ENCODE data around the gene ASS1.
A peak's percentile ranks its signal among the peaks of the same experiment; 100 is the strongest.

The ASS1 gene

DNA sequence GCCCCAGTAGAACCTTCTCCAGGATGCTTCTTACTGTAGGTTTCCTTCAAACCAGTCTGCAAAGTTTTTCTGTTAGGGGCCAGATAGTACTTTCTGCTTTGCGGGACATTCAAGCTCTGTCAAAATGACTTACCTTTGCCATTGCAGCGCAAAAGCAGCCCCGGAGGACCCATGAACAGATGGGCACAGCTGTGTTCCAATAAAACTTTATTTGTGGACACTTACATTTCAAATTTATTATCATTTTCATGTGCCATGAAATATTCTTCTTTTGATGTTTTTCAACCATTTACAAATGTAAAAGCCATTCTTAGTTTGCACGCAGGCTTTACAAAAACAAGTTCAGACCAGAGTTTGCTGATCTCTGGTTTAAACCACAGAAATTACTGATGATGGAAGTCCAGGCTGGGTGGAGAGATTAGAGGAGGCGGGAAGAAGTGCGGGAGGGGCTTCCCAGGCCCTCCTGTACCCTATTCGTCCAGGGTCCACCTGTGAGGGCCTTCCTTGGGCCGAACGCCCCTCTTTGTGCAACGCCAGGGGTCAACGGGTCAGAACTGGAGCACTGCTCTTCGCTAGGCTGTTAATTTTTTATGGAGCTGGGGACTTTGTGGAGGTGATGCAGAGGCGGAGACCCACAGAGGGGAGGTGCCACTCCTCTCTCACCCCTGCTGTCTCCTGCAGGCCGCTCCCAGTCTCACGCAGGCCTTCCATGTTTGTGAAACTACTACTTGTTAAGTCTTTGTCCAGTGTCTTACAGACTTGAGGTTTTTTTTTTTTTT, 7.6 kb upstream of the ASS1 start:
- DNase-seq, result no peak

DNA sequence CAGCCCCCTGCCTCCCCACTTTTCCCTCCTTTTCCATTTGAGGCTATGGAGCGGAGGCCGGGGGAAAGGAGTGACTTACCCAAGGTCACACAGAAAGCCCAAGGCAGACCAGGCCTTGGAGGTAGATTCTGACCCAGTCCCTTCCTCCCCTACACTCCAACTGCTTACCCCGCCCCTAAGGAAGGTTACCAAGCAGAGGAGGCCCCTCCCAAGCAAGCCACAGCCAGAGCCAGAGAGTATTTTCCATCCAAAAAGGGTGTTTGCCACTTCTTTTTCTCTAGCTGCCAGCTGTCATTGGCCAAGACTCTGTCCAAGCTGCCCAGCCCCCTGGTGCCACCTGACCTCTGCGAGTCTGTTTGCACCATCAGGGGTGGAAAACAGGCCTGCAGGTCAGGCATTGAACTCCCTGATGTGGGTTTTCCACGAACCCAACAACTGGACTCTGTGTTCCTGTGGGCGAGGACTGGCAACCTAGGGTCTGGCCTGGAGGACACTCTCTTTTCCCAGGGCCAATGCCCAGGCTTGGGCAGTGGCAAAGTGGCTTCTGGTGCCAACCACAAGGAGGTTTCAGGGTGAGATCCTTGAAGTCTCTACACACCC, 6.3 kb upstream of the ASS1 start:
- no peak for DNase-seq

DNA sequence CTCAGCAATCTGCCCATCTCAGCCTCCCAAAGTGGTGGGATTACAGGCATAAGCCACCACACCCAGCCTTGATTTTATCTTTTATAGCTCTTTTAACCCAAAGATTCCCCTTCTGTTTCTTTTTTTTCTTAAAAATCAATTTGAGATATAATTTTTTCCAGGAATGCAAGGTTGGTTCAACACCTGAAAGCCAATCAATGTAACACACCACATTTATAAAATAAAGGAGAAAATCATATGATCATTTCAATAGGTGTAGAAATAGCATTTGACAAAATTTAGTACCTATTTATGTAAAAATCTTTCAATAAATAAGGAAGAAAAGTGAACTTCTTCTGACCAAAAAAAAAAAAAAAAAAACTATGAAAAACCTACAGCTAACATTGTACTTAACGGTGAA, 3.7 kb upstream of the ASS1 start:
- no peak for DNase-seq

DNA sequence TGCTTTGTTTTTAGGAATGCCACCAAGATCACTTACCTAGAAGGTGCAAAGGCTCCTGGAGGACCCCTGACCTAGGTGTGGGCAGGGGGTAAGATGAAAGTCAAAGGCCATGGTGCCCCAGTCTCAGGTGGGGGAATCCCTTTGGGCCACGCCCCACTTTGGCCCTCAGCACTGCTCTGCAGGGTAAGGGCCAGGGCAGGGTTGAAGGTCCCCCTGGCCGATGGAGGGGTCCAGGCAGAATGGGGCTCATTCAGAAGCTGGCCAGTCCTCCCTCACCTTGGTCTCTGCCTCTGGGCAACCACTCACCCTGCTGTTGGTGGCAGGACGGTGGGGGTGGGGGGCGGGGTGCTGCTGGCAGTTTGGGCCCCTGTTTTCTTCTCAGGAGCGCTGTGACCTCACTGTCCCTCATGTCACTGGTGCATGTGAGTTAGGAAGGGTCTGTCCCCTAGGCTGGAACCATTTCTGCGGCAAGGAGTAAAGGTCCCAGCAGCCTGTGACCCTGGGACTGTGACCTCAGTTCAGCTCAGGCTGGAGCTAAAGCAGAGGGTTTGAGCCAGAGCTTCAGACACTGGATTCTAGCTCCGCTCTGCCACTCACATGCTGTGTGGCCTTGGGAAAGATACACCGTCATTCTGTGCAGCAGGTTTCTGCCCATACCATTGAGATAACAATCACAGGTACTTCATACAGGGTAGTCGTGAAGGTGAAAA, 1.9 kb upstream of the ASS1 start:
- no peak for DNase-seq

DNA sequence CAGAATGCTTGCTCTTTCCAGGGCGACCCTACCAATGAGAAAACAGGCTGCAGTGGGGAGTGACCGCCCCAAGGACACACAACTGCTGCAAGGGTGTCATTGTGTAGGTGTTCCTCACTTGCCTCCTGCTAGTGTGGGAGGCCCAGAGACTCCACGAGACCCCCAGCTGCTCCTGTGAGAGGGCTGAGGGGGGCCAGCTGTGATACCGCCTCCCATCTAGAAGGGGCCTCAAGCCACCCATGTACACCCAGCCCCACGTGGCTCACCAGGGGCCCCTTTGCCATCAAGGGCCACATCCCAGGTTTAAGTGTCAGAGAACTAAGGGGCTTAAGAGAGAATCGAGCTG, 1.3 kb upstream of the ASS1 start:
- DNase-seq, result no peak

DNA sequence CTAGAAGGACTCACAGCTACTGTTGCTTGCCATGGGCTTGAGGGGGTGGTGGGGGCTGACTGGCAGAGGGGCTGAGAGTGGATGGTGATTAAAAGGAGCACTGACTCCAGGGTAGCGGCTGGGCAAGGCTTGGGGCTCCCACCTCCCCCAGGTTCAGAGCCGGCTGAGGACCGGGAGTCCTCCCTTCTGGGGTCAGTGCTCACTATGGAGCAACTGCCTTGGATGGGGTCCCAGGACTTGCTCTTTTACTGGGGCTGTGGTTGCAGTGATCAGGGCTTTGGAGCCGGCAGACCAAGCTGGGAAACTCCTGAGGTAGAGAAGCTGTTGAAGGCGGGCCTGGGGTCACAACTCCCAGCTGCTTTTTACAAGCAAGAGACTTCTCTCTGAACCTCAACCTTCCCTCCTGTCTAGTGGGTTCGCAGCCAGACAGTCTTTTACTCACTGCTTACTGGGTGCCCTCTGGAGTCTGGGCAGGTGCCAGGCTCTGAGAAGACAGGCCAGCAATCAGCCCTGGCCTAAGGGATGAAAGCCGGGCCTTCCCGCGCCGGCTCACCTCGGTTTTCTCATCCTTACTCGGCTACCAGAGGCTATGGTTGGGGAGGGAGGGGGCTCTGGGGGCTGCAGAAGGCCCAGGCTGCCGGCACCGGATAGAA, 795 bp upstream of the ASS1 start:
- DNase-seq, result no peak

DNA sequence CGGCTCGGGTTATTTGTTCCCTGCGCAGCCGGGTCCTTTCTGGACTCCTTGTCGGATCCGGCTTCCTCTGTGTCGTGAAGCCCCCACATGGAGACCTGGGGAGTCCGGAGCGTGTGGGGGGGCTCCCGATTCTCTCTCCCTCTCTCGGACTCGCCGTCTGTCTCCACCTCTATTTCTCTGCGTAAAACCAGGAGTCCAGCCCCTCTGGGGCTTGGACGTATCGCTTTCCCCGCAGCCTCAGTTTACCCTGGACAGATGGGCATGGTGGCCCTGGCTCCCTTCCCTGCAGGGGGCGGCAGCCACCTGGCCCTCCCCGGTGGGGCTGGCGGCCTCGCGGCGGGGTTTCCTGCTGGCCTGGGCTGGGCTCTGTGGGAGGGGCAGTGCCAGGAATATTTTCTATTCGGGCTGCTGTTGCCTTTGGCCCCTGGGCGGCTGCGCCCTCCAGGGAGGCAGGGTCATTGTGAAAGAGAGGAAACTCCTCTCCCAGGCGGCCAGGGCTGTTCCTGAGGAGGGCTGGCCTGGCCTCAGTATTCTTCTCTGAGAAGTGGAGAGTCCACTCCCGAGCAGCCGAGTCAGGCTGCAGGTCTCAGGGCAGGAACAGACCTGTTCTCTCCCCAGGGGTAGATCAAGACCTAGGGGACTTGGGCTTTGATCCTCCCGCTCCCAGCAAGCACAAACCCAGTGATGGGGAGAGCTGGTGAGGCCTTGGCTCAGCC, 665 bp downstream of the ASS1 start:
- no peak for DNase-seq

DNA sequence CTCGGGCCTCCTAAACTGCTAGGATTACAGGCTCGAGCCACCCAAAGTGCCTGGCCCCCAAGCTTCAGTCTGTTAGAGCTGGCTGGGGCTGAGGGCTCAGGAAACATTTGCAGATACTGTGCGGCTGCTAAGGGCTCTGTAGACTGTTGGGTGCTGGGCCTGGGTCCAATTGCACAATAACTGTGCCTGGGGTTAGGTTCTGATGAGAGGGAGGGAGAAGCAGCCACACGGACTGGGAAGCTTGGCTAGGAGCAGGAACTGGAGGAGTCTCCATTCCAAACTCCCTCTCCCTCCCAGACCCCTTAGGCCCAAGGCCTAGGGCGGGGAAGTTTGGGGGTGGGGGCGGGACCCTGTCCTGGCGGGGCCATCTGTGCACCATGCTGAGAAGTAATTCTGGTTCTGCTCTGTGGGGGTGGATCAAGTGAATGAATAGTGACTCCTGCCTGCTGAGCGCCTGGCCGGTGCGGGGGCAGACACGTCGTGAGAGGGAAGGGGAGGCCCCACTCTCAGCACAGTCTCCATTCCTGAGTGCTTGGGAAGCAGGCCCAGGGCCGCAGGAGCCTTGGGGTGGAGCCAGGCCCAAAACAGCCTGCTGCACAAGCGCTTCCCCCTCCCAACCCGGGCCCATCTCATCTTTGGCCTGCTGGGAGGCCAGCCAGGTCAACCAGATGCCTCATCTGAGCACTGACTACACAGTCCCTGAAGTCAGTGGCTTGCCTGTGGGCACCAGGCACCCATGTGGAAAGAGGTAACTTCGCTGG, 1.5 kb downstream of the ASS1 start:
- DNase-seq, result no peak

DNA sequence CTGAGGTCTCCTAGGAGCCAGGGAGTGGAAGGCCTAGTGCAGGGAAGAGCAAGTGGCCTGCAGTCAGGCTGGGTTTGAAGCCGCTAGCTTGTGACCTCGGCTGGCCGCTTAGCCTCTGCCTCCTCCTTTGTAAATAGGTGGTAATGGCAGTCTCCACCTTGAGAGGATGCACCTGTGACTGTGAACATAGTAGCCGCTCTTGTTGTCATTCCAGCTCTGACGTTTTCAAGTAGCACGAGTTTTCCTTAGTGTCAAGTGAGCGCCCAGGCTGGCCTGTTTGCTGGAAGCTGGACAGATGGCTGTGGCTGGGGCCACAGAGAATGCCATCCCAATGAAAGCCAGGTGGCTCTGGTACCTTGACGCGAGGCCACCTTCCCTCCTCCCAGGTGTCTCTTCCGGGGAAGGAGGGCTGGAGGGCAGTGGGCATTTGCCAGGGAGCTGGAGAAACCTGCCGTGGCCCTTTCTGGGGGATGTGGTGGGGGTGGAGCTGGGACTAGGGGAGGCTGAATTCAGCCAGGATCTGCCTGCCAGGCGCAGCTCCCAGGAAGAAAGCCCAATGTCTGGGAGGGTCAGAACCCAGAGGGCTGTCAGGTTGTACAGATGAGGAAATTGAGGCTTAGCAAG, 2.5 kb downstream of the ASS1 start:
- no peak for DNase-seq

DNA sequence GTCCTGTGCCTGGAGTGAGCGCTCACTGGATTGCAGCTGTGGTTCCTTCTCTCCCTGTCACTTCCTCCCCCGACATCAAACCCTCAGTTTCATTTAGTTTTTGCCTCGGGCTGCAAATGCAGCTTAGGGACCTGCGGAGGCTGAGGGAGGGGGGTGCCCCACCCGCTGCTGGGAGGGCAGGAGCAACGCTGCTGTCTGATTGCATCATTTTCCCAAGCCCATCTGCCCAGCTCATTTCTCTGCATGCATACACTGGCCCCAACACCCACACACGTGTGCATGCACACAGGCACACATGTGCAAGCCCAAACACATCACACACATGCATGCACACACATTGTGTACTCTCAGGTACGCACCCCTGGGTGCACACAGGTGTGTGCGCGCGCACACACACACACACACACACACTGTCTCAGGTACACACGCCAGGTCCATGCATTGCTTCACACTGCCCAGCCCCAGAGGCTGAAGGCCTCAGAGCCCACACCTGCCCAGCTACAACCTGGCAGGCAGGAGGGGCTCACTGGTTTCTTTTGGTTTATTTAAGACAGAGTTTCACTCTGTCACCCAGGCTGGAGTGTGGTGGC, 3.4 kb downstream of the ASS1 start:
- DNase-seq, result no peak

DNA sequence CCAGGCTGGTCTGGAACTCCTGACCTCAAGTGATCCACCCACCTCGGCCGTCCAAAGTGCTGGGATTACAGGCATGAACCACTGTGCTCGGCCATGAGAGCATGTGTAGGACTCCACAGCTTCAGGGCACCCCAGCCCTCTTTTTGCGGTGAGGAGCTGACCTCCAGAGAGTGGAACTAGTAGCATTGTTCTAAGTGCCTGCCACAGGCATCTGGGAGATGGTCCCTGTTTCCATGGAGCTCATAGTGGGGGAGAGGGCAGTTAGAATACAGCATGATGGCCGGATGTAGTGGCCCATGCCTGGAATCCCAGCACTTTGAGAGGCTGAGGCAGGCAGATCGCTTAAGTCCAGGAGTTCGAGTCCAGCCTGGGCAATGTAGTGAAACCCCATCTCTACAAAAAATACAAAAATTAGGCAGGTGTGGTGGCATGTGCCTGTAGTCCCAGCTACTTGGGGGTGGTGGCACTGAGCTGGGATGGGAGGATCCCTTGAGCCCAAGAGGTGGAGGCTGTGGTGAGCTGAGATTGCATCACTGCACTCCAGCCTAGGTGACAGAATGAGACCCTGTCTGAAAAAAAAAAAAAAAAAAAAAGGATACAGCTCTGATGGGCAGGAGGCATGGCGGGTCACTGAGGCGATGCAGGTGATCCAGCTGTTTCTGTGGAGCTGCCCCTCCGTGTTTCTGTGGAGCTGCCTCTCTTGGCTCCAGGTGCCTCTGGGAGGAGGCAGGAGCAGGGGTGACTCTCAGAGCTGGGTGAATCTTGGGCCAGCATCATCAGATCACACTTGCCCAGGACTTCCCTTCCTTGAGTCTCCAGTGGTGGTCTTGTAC, 4.2 kb downstream of the ASS1 start:
- DNase-seq, result no peak

DNA sequence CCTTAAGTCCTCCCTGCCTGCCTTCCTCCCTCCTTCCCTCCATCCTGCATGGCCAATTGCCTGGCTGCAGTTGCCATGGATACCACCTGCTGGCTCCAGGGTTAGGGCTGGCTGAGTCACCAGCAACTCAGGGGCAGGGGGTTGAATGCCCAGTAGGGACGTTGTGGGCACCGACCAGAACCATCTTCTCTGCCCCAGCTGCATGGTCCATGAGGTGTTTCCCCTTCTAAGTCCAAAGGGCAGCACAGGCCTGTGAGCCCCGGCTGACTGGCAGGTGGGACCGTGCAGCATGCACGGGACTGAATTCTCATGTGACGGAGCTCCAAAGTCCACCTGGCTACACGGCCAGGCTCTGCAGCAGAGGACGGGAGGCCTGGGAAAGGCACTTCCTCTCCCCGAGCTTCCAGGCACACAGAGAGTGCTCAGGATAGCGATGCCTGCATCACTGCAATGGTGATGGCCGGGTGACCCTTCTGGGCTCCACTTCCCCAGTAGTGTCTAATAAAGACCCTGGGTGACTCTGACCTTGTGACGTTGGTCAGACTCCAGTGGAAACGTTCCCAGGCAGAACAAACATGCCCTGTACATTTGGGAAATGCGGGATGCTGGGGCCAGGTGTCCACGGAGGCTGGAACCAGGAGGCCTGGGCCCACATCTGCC, 5.7 kb downstream of the ASS1 start:
- no peak for DNase-seq

DNA sequence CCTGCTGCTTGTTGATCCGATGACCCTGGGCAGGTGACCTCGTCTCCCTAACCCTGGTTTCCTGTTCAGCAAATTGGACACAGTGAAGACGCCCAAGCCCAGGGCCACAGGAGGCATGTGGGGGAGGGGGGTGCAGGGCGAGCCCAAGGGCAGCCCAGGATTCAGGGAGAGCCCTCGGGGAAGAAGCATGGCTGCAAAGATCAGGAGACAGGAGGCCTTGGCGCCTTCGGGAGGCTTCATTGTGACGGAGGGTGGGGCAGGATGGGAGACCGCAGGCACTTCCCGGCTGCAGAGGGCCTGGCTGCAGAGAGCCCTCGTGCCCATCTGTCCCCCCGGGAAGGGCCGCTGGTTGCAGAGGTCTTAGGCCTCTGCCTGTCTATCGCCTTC, 6.2 kb downstream of the ASS1 start:
- DNase-seq, result no peak

DNA sequence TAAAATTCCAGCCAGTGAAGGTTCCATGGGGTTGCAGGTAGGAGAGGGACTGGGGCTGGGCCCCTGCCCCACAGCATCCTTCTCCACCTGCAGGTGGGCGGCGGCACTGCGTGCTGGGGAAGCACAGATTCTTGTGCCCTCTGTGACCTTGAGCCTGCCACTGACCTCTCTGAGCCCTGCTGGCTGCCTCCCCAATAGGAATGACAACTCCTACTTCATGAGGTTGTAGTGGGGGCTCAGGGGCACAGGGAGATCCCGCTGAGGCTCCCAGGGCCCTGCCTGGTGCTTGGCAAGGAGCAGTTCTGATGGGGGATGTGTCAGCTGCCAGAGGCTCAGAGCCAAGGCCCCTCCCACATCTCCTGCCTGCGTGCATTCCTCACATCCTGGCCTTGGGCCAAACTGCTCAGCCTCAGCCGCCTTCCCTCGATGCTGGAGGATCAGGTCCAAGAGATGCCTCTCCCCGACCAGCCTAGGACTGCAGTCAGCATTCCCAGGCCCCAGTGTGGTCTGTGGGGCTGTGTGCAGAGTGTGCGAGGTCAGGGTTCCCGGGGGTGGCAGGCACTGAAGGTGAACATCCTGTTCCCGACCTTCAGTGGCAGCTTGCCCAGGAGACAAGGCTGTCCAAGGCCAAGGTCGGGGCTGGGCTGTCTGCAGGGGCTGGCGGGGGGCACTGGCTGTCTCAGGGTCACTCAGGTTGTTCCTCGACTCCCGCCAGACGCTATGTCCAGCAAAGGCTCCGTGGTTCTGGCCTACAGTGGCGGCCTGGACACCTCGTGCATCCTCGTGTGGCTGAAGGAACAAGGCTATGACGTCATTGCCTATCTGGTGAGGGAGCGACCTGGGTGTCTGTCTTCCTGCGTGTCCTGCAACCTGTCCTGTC, 7.0 kb downstream of the ASS1 start:
- DNase-seq, result peak; percentile 58

DNA sequence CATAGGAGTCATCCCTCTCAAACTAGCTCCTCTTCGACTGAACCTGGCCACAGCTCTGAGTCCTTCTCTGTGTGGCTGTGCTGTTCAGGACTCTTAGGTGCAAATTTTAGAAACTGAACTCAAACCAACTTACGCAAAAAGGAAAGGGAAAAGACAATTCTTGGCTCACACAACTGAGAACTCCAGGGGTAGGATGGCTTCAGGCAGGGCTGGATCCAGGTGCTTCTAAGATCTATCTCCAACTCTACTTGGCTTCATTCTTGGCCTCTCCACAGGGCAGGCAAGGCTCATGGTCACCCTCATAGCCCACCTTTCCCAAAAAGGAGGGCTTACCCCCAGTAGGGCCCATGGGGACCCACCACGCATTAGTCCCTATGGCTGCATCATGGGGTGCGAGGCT, 8.1 kb downstream of the ASS1 start:
- no peak for DNase-seq

DNA sequence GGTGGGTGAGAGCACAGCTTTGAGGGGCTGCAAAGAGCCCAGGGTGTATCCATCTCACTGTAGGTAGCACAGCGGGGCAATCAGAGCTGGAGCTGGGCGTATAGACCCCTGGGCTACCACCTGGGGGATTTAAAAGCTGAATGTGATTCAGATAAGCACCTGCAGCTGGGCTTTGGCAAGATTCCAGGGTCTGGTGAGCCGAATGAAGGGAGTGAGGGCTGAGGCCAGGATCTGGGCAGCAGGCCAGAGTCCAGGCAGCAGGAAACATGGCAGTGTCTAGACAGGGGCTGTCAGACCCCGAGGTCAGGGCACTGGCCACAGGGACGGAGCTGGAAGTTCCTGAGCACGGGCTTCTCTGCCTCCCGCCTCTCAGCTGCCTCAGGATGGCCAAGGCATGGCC, 8.7 kb downstream of the ASS1 start:
- DNase-seq, result no peak

DNA sequence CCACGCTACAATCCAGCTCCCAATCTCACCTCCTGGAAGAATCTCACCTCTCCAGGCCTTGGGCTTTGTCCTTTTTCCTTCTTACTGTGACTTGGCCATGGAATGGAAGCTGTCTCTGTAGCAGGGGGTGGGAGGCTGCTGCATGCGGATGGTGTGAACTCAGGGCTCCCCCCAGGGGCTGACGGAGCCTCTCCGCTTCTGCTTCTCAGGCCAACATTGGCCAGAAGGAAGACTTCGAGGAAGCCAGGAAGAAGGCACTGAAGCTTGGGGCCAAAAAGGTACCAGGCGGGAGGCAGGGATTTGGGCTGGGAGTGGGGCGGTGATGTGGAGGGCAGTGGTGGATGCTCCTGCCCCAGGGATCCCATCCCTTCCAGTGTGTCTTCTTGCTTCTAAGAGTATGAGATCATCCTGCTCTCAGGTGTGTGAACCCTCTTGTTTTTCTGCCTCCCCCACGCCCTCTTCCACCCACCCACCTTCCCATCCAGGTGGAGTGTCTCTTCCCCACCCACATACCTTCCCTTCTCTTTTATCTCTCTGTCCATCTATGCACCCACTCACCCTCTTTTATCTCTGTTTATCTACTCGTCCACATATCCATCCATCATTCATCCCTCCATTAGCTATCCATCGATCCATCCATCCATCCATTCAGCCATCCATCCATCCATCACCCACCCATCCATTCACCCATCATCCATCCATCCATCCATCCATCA, 9.5 kb downstream of the ASS1 start:
- DNase-seq, result no peak

DNA sequence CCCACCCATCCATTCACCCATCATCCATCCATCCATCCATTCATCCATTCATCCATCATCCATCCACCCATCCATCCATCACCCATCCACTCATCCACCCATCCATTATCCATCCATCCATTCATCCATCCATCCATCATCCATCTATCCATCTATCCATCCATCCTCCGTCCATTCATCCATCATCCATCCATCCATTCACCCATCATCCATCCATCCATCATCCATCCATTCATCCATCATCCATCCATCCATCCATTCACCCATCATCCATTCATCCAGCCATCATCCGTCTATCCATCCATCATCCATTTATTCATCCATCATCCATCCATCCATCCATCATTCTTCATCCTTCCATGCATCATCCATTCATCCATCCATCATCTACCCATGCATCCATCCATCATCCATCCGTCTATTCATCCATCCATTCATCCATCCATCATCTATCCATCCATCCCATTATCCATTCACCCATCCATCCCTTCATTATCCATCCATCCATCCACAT, 10.1 kb downstream of the ASS1 start:
- DNase-seq, result no peak

Measured in cortex of kidney (tissue), 1 donor.